GM19025 (cell line): ENCODE measurements around the gene MAP7.

Experiments used
- ATAC-seq: cut with Tn5 transposase; IDR thresholded peaks from one replicate; pipeline ENCODE4 v1.9.1; 2021; ENCODE audit warnings: mild to moderate bottlenecking, low read depth, moderate library complexity; ENCODE audit not compliant: unreplicated experiment

MAP7 gene

GRCh38 chr6:136429264-136430065 is 120.8 kb downstream of the MAP7 start:
- no peak for ATAC-seq

- ATAC-seq = no peak
Measured at GRCh38 chr6:136427378-136427717, 122.9 kb downstream of the MAP7 start.

- no peak for ATAC-seq
Measured at GRCh38 chr6:136426627-136427377, 123.4 kb downstream of the MAP7 start.

- ATAC-seq = no peak
Measured at GRCh38 chr6:136425793-136426192, 124.4 kb downstream of the MAP7 start.

GRCh38 chr6:136424901-136425300 is 125.3 kb downstream of the MAP7 start:
- ATAC-seq = no peak

GRCh38 chr6:136424450-136424849 is 125.8 kb downstream of the MAP7 start:
- ATAC-seq = no peak

GRCh38 chr6:136421537-136422158 is 128.6 kb downstream of the MAP7 start:
- ATAC-seq = no peak

GRCh38 chr6:136420853-136421252 is 129.4 kb downstream of the MAP7 start:
- ATAC-seq = no peak

- no peak for ATAC-seq
Measured at GRCh38 chr6:136415351-136416007, 134.7 kb downstream of the MAP7 start.

GRCh38 chr6:136412410-136412809 is 137.8 kb downstream of the MAP7 start:
- no peak for ATAC-seq

GRCh38 chr6:136411453-136412354 is 138.5 kb downstream of the MAP7 start:
- no peak for ATAC-seq

GRCh38 chr6:136411025-136411325 is 139.2 kb downstream of the MAP7 start:
- ATAC-seq = no peak

GRCh38 chr6:136410201-136411024 is 139.8 kb downstream of the MAP7 start:
- ATAC-seq = peak; percentile 49

GRCh38 chr6:136409597-136409996 is 140.6 kb downstream of the MAP7 start:
- ATAC-seq = no peak

GRCh38 chr6:136408204-136408603 is 142.0 kb downstream of the MAP7 start:
- ATAC-seq = no peak

- ATAC-seq = no peak
Measured at GRCh38 chr6:136405420-136406029, 144.7 kb downstream of the MAP7 start.

GRCh38 chr6:136404627-136405419 is 145.4 kb downstream of the MAP7 start:
- ATAC-seq = no peak

GRCh38 chr6:136404007-136404406 is 146.2 kb downstream of the MAP7 start:
- no peak for ATAC-seq
